NK-92 treated with Interleukin-12 subunit alpha and Interleukin-12 subunit beta, amount 100 ng/mL, for 24 hours (cell line): ENCODE results near the gene PCDHGA3.
A peak's percentile ranks its signal among the peaks of the same experiment; 100 is the strongest.
"Not testable (repeated sequence)": the region's sequence is repeated elsewhere in the genome, so short reads cannot be mapped to it uniquely, and the experiment has no call there.

ENCODE experiments used
- DNase-seq: peaks from one replicate; lab custom pipeline; 2025; lab: John Stamatoyannopoulos, UW

PCDHGA3 gene

DNA sequence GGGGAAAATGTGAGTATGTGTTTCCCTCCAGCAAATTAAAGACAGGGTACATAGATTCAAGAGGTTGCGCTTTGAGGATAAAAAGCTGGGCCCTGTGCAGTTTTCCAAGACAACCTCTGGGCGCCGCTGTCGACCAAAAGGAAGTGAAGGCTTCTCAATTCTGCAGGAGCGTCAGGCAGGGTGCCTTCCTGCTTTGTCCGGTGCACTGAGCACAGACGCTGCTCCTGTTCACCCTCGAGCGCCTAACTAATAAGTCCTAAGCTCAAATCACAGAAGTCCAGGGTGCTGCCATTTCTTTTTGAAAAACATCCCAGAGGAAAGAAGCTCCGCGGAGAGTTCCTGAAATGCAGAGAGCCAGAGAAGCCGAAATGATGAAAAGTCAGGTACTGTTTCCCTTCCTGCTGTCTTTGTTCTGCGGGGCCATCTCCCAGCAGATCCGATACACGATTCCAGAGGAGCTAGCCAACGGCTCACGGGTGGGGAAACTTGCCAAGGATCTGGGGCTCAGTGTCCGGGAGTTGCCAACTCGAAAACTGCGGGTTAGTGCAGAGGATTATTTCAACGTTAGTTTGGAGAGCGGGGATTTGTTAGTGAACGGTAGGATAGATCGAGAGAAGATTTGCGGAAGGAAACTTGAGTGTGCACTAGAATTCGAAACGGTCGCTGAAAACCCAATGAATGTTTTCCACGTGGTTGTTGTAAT lies 6.4 kb downstream of the PCDHGA3 start, which contains the start of gene PCDHGB1:
Gene PCDHGB1, plus strand, starts transcription at position 183 of the 703 bp plus-strand sequence. Its CDS starts 162 bp downstream, at position 345.
- DNase-seq: peak; percentile 17

DNA sequence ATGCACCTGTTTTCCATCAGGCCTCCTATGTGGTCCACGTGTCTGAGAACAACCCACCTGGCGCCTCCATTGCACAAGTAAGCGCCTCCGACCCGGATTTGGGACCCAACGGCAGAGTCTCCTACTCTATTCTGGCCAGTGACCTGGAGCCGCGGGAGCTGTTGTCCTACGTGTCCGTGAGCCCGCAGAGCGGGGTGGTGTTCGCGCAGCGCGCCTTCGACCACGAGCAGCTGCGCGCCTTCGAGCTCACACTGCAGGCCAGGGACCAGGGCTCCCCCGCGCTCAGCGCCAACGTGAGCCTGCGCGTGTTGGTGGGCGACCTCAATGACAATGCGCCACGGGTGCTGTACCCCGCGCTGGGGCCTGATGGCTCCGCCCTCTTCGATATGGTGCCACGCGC lies 8.0 kb downstream of the PCDHGA3 start:
- DNase-seq: no peak

DNA sequence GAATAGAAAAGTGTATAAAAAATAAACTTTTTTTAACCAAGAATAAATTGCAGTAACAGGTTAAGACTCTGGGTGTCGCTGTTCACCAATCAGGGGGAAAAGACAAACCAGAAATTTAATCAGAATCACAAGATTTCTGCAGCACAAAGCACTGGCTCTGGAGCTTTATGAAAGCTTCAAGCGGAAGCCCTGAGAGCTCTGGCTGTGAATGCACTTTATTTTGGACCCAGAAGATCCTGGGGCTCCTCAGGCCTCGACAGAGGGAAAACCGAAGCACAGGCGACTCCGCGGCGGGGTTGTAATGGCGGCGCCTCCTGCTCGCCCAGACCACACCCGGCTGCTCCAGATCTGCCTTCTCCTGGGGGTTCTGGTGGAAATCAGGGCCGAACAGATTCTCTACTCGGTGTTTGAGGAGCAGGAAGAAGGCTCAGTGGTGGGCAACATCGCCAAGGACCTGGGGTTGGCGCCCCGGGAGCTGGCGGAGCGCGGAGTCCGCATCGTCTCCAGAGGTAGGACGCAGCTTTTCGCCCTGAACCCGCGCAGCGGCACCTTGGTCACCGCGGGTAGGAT lies 11.4 kb downstream of the PCDHGA3 start, which contains the start of gene PCDHGA4:
Gene PCDHGA4, plus strand, starts transcription at position 122 of the 570 bp plus-strand sequence. Its CDS starts 87 bp downstream, at position 209.
- no peak for DNase-seq

DNA sequence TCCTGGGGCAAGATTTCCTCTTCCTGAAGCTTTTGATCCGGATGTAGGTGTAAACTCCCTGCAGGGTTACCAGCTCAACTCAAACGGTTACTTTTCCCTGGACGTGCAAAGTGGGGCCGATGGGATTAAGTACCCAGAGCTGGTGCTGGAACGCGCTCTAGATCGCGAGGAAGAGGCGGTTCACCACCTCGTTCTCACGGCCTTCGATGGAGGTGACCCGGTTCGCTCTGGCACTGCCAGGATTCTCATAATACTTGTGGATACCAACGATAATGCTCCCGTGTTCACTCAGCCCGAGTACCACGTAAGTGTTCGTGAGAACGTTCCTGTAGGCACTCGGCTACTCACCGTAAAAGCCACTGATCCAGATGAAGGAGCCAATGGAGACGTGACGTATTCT lies 12.0 kb downstream of the PCDHGA3 start:
- DNase-seq: no peak

DNA sequence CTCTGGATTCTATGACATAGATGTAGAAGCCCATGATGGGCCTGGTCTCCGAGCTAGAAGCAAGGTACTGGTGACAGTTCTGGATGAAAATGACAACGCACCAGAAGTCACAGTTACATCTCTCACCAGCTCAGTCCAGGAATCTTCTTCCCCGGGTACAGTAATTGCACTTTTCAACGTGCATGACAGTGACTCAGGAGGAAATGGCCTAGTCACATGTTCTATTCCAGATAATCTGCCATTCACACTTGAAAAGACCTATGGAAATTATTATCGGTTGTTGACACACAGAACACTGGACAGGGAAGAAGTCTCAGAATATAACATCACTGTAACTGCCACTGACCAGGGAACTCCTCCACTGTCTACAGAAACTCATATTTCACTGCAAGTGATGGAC lies 12.5 kb downstream of the PCDHGA3 start:
- no peak for DNase-seq

DNA sequence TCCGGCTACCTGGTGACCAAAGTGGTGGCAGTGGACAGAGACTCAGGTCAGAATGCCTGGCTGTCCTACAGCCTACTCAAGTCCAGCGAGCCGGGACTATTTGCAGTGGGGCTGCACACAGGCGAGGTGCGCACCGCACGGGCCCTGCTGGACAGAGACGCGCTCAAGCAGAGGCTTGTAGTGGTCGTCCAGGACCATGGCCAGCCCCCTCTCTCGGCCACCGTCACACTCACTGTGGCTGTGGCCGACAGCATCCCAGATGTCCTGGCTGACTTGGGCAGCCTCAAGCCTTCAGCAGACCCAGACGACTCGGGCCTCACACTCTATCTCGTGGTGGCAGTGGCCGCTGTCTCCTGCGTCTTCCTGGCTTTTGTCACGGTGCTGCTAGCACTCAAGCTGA lies 13.3 kb downstream of the PCDHGA3 start:
- DNase-seq: no peak

DNA sequence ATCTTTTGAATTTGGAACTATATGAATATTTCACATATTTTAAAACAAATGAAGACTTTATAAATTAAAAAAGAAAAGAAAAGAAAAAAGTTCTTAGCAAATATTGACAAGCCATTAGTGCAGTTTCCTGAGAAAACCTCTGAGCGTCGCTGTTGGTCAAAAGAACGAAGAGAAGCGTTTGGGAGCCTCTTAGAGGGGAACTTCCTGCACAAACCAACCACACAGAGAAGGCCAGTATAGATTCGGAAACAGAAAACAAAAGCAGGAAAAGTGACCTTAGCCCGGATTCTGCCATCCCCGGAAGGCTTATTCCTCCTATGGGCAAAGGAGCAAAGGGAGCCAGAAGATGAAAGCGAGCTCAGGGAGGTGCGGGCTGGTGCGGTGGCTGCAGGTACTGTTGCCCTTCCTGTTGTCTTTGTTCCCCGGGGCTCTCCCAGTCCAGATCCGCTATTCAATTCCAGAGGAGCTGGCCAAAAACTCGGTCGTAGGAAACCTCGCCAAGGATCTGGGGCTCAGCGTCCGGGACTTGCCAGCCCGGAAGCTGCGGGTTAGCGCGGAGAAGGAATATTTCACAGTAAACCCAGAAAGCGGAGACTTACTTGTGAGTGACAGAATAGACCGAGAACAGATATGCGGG lies 16.3 kb downstream of the PCDHGA3 start, which contains the start of gene PCDHGB2:
Gene PCDHGB2, plus strand, starts transcription at position 205 of the 637 bp plus-strand sequence. Its CDS starts 142 bp downstream, at position 347.
- DNase-seq: no peak

DNA sequence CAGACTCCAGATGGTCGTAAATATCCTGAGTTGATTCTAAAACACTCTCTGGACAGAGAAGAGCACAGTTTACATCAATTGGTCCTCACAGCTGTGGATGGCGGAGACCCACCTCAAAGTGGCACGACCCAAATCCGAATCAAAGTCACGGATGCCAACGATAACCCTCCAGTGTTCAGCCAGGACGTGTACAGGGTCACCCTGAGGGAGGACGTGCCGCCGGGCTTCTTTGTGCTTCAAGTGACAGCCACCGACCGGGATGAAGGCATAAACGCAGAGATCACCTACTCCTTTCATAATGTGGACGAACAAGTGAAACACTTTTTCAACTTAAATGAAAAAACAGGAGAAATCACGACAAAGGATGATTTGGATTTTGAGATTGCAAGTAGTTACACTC lies 17.1 kb downstream of the PCDHGA3 start:
- no peak for DNase-seq

DNA sequence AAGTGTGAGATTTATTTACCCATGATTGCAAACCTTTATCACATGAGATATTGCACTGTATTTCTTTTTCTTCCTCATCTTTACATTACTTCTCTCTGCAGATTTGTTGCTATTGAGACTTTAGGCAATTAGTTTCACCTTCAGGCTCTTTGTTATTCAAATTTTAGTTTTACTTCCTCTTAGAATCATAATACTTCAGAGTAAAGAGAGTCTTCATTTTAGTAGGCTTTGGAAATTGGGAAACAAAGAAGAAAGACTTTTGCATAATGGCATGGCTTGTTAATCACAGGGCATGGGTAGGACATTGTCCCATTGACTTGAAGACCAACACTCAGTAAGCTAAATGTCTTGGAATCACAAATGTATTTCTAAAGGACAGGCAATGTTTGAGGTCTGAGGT lies 19.1 kb downstream of the PCDHGA3 start:
- no peak for DNase-seq

DNA sequence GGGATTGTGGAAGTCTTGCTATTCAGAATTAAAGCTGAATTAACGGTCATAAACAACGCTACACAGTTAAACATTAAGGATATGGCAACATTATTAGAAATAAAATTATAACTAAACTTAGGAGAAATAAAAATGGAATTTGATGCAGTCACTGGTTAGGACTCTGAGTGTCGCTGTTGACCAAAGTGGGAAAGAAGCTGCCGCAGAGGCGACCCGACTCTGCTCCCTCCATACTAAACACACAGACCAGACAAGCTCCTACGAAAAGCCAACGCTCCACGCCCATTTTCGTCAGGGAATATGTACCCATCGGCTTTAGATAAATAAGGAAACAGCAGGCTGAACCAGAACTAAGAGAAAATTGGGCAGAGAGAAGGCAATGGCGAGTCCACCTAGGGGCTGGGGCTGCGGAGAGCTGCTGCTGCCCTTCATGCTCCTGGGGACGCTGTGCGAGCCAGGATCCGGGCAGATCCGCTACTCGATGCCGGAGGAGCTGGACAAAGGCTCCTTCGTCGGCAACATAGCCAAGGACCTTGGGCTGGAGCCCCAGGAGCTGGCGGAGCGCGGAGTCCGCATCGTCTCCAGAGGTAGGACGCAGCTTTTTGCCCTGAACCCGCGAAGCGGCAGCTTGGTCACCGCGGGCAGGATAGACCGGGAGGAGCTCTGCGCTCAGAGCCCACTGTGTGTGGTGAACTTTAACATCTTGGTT lies 20.5 kb downstream of the PCDHGA3 start, which contains the start of gene PCDHGA5:
Gene PCDHGA5, plus strand, starts transcription at position 211 of the 709 bp plus-strand sequence. Its CDS starts 169 bp downstream, at position 380.
- DNase-seq: no peak

DNA sequence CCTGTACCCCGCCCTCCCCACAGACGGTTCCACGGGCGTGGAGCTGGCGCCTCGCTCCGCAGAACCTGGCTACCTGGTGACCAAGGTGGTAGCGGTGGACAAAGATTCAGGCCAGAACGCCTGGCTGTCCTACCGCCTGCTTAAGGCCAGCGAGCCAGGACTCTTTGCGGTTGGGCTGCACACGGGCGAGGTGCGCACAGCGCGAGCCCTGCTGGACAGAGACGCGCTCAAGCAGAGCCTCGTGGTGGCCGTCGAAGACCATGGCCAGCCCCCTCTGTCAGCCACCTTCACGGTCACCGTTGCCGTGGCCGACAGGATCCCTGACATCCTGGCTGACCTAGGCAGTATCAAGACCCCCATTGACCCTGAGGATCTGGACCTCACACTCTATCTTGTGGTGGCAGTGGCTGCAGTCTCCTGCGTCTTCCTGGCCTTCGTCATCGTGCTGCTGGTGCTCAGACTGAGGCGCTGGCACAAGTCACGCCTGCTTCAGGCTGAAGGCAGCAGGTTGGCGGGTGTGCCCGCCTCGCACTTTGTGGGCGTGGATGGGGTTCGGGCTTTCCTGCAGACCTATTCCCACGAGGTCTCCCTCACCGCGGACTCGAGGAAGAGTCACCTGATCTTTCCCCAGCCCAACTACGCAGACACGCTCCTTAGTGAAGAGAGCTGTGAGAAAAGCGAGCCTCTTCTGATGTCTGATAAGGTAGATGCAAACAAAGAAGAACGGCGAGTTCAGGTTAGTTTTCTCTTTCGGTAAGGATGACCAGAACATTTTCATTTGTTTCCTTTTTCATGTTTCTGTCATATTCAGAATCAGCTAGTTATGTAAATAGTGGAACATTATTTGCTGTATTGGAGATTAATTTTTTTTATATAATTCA lies 22.6 kb downstream of the PCDHGA3 start:
- no peak for DNase-seq

DNA sequence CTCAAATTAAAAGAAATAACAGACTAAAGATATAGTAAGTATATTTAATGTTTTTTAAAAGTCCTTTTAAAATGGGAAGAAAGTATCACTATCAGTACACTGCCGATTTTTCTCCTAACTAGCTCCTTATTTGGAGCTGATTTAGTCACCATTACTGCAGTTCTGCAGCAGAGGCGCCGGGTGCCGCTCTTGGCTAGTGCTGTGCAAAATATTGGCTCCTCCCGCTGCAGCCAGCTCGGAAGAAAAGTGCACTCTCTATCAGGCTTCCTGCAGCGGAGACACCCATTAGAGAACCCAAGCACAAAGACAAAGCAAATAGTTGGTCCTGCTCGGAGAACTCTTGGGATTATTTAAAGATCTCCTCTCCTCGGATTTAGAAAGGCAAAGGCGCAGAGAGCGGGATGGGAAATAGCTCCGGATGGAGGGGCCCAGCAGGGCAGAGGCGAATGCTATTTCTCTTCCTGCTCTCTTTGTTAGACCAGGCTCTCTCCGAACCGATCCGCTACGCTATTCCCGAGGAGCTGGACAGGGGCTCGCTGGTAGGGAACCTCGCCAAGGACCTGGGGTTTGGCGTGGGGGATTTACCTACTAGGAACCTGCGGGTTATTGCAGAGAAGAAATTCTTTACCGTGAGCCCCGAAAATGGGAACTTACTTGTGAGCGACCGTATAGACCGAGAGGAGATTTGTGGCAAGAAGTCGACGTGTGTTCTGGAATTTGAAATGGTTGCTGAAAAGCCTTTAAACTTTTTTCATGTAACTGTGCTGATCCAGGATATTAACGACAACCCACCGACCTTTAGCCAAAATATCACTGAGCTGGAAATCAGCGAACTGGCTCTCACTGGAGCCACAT lies 26.6 kb downstream of the PCDHGA3 start, which contains the start of gene PCDHGB3:
Gene PCDHGB3, plus strand, starts transcription at position 249 of the 855 bp plus-strand sequence. Its CDS starts 153 bp downstream, at position 402.
- no peak for DNase-seq

DNA sequence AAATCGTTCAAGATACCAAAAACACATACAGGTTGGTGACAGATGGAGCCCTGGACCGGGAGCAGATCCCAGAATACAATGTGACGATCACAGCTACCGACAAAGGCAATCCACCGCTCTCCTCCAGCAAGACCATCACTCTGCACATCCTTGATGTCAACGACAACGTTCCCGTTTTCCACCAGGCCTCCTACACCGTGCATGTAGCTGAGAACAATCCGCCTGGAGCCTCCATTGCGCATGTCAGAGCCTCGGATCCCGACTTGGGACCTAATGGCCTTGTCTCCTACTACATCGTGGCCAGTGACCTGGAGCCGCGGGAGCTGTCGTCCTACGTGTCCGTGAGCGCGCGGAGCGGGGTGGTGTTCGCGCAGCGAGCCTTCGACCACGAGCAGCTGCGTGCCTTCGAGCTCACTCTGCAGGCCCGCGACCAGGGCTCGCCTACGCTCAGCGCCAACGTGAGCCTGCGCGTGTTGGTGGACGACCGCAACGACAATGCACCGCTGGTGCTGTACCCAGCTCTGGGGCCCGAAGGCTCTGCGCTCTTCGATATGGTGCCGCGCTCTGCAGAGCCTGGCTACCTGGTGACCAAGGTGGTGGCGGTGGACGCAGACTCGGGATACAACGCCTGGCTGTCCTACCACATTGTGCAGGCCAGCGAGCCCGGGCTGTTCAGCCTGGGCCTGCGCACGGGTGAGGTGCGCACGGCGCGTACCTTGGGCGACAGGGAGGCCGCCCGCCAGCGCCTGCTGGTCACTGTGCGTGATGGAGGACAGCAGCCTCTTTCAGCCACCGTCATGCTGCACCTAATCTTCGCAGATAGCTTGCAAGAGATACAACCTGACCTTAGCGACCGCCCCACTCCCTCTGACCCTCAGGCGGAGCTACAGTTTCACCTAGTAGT lies 28.2 kb downstream of the PCDHGA3 start:
- DNase-seq: no peak

DNA sequence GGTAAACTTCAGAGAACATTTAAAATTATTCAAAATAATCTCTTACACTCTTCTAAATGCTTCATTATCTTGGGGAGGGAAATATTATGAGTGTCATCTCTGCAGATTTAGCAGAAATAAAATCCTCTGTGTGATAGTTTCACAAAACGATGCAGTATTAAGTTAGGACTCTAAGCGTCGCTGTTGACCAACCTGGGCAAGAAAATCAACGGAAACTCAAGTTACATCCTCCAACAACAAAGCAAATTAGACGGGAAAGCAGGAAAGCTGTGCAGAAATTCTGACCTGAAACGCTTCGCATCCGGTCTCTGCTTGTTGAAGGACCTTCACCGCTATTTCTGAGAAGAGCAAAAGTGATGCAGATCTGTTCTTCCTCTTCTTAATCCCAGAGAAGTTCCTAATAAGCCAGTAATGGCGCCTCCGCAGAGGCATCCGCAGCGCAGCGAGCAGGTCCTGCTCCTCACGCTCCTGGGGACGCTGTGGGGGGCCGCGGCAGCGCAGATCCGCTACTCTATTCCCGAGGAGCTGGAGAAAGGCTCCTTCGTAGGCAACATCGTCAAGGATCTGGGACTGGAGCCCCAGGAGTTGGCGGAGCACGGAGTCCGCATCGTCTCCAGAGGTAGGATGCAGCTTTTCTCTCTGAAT lies 30.2 kb downstream of the PCDHGA3 start, which contains the start of gene PCDHGA6:
Gene PCDHGA6, plus strand, starts transcription at position 219 of the 645 bp plus-strand sequence. Its CDS starts 193 bp downstream, at position 412.
- DNase-seq: no peak

DNA sequence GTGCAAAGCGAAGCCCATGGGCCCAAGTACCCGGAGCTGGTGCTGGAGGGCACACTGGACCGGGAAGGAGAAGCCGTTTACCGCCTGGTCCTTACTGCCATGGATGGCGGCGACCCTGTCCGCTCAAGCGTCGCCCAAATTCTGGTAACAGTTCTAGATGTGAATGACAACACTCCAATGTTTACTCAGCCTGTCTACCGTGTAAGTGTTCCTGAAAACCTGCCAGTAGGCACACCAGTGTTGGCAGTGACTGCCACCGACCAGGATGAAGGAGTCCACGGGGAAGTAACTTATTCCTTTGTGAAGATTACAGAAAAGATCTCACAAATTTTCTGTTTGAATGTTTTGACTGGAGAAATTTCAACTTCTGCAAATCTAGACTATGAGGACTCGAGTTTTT lies 31.0 kb downstream of the PCDHGA3 start:
- DNase-seq: no peak

DNA sequence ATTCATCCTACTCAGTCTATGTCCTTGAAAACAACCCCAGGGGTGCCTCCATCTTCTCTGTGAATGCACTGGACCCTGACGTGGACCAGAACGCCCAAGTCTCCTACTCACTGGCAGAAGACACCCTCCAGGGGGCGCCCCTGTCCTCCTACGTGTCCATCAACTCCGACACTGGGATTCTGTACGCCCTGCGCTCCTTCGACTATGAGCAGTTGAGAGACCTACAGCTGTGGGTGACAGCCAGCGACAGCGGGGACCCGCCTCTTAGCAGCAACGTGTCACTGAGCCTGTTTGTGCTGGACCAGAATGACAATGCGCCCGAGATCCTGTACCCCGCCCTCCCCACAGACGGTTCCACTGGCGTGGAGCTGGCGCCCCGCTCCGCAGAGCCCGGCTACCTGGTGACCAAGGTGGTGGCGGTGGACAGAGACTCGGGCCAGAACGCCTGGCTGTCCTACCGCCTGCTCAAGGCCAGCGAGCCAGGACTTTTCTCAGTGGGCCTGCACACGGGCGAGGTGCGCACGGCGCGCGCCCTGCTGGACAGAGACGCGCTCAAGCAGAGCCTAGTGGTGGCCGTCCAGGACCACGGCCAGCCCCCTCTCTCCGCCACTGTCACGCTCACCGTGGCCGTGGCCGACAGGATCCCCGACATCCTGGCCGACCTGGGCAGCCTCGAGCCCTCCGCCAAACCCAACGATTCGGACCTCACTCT lies 32.0 kb downstream of the PCDHGA3 start:
- not testable (repeated sequence) for DNase-seq

DNA sequence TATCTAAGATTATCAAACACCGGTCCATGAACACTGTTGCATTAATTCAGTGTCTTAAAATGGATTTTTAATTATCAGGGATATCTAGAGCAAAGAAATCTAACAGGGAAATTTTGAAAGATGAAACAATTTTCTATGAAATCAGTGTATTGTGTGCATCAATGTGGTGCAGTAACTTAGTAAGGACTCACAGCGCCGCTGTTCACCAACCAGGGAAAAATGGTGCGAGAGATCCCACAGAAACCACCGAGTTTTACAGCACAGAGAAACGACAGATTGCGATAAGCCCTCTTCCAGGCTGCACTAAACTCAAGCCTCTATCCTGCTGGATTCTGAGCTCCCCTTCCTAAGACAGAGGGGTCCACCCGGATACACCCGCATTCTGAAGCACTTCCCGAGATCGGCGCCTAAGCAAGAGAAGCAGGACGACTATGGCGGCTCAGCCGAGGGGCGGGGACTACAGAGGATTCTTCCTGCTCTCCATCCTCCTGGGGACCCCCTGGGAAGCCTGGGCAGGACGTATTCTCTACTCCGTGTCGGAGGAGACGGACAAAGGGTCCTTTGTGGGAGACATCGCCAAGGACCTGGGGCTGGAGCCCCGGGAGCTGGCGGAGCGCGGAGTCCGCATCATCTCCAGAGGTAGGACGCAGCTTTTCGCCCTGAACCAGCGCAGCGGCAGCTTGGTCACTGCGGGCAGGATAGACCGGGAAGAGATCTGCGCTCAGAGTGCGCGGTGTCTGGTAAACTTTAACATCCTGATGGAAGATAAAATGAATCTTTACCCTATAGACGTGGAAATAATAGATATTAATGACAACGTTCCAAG lies 39.1 kb downstream of the PCDHGA3 start, which contains the start of gene PCDHGA7:
Gene PCDHGA7, plus strand, starts transcription at position 274 of the 826 bp plus-strand sequence. Its CDS starts 158 bp downstream, at position 432.
- DNase-seq: no peak
